Esophagus muscularis mucosa (tissue), 4 donors: ENCODE results near the gene PTPN9.

Source experiments
- CTCF ChIP-seq, 3 experiments: fragments of 200-600 bp in 2 of 3; fragments of 450-650 bp in 1 of 3; sonication (generic) in 2 of 3; IDR thresholded peaks; one replicate each; pipeline ENCODE4 v1.5.1; 2017 to 2019; ENCODE audit warnings: antibody characterized with exemption in 3 of 3, mild to moderate bottlenecking in 2 of 3, moderate library complexity in 1 of 3
- EP300 ChIP-seq: sonication (generic); formaldehyde crosslinking; IDR thresholded peaks from one replicate; pipeline ENCODE4 v1.6.1; 2017; ENCODE audit warnings: antibody characterized with exemption
- POLR2A ChIP-seq: fragments of 450-650 bp; IDR thresholded peaks from one replicate; pipeline ENCODE4 v1.6.1; 2017; ENCODE audit warnings: antibody characterized with exemption, moderate library complexity, mild to moderate bottlenecking, low read depth
- POLR2AphosphoS5 ChIP-seq, 2 donors: sonication (generic); formaldehyde crosslinking; IDR thresholded peaks; one replicate each; pipeline ENCODE4 v1.6.1; 2017; ENCODE audit warnings: antibody characterized with exemption in 2 of 2

GRCh38 chr15:75455982-75456531 is 123.1 kb downstream of the PTPN9 start:
- TF ChIP-seq EP300 (no peak), CTCF (IDR thresholded peaks at IDR 0.05) (no peak), POLR2AphosphoS5 (IDR thresholded peaks at IDR 0.05) (no peak), POLR2A (no peak)
